Measurements from ENCODE around the gene RNF4.
A peak's percentile ranks its signal among the peaks of the same experiment; 100 is the strongest.
"Not testable (repeated sequence)": the region's sequence is repeated elsewhere in the genome, so short reads cannot be mapped to it uniquely, and the experiment has no call there.

The RNF4 gene

DNA sequence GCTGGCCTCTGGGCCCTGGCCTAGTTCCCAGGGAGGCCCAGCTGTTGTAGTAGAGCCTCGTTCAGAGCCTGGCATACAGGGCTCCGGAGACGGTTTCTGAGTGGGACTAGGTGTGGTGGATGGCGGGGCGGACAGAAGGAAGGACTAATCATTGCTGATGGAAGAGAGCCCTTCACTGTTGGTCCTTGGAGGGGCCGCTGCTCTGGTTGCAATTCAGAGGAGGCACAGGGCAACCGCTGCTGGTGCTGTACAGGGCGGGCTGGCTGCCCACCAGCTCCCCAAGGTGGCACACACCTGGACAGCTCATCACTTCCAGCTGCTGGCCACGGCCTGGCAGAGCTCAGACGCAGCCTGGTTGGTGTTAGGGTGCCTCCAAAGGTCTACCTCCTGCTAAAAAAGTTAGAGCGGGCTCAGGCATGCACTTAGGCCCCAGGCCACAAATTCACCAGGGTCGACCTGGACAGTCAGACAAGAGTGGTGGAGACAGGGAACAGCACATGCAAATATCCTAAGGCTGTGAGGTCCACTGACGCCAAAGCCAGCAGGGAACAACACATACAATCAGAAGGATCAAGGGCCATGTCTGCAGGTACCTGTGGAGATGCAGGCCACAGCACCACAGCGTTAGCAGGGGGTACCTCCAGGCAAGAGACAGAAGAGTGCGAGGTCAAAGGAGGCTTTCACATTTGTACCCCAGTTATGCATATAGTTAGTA lies 7.5 kb upstream of the RNF4 start:
- WGBS, 2 experiments (ENCODE audit: insufficient coverage in 2 of 2): 87% methylated on average over 12 to 13 of the region's 15 CpGs
- no peaks in the 10 kb centered on the region for H3K4me1 ChIP-seq (ENCODE audit: control insufficient read depth, insufficient read depth, low read length, poor library complexity, severe bottlenecking)
- H3K27ac ChIP-seq (ENCODE audit: low read depth, low read length, severe bottlenecking): no peak overlapping the region
- H3K36me3 ChIP-seq (ENCODE audit: control insufficient read depth, insufficient read depth, low read length): peaks cover 4% of the 10 kb centered on the region
- H3K9me3 ChIP-seq (ENCODE audit: control insufficient read depth, low read length): no peaks in the 10 kb centered on the region
- H3K4me3 ChIP-seq (ENCODE audit: extremely low read depth, insufficient read depth, low read length, poor library complexity, severe bottlenecking): no peak overlapping the region

DNA sequence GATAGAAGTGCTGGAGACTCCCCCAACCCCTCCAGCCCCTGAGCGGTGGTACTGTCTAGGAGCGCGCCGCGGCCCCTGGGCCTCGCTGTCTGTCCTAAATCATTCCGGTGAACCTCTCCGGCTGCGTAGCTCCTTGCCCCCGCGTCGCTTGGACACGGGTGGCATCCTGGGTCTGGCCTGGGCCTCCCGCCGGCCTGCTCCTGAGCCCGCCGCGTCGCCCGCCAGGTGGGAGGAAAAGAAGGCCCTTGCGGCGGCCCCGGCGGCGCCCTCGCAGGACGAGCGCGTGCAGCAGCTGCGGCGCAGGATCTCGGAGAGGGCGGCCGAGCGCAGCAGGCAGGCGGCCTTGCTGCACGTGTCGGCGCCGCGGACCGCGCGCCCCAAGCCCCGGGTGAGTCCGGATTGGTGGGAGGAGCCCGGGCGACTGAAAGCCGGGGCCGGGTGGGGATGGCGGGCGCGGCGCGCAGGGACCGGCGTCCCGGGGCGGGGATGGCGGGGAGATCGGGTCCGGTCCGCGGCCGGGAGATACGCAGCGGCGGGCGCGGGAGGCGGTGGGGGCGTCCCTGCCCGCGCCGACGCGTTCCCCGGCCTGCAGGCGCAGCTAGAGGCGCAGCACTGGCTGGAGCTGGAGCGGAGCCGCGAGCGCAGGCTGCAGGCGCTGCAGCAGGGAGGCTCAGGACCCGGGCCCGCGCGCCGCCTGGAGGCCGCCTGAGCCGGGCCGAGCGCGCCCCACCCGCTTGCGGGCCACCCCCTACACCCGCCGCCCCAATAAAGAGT lies 6.5 kb upstream of the RNF4 start:
- Histone ChIP-seq H3K36me3 (ENCODE audit: control insufficient read depth, insufficient read depth, low read length) (peaks cover 5% of the 10 kb centered on the region), H3K4me3 (ENCODE audit: extremely low read depth, insufficient read depth, low read length, poor library complexity, severe bottlenecking) (peak overlapping the region; percentile 39), H3K4me1 (ENCODE audit: control insufficient read depth, insufficient read depth, low read length, poor library complexity, severe bottlenecking) (no peaks in the 10 kb centered on the region), H3K9me3 (ENCODE audit: control insufficient read depth, low read length) (no peaks in the 10 kb centered on the region), H3K27ac (ENCODE audit: low read depth, low read length, severe bottlenecking) (no peak overlapping the region)
- 3 to 5% methylated on average over 44 to 70 of the region's 99 CpGs for WGBS, 2 experiments (ENCODE audit: insufficient coverage in 2 of 2)

GRCh38 chr4:2462992-2463762 lies 5.7 kb upstream of the RNF4 start:
- WGBS, 2 experiments (ENCODE audit: insufficient coverage in 2 of 2): 49 to 67% methylated on average over 23 to 32 of the region's 35 CpGs
- peak overlapping the region; percentile 39 for H3K4me3 ChIP-seq (ENCODE audit: extremely low read depth, insufficient read depth, low read length, poor library complexity, severe bottlenecking)
- peaks cover 5% of the 10 kb centered on the region for H3K36me3 ChIP-seq (ENCODE audit: control insufficient read depth, insufficient read depth, low read length)
- peaks cover 3% of the 10 kb centered on the region for H3K4me1 ChIP-seq (ENCODE audit: control insufficient read depth, insufficient read depth, low read length, poor library complexity, severe bottlenecking)
- H3K27ac ChIP-seq (ENCODE audit: low read depth, low read length, severe bottlenecking): no peak overlapping the region
- no peaks in the 10 kb centered on the region for H3K9me3 ChIP-seq (ENCODE audit: control insufficient read depth, low read length)

GRCh38 chr4:2465032-2465431 lies 3.9 kb upstream of the RNF4 start:
- Histone ChIP-seq H3K36me3 (ENCODE audit: control insufficient read depth, insufficient read depth, low read length) (peaks cover 5% of the 10 kb centered on the region), H3K4me1 (ENCODE audit: control insufficient read depth, insufficient read depth, low read length, poor library complexity, severe bottlenecking) (peaks cover 3% of the 10 kb centered on the region), H3K4me3 (ENCODE audit: extremely low read depth, insufficient read depth, low read length, poor library complexity, severe bottlenecking) (no peak overlapping the region), H3K9me3 (ENCODE audit: control insufficient read depth, low read length) (no peaks in the 10 kb centered on the region), H3K27ac (ENCODE audit: low read depth, low read length, severe bottlenecking) (no peak overlapping the region)
- WGBS, 2 experiments (ENCODE audit: insufficient coverage in 2 of 2): 93 to 98% methylated on average over 3 to 4 of the region's 6 CpGs

DNA sequence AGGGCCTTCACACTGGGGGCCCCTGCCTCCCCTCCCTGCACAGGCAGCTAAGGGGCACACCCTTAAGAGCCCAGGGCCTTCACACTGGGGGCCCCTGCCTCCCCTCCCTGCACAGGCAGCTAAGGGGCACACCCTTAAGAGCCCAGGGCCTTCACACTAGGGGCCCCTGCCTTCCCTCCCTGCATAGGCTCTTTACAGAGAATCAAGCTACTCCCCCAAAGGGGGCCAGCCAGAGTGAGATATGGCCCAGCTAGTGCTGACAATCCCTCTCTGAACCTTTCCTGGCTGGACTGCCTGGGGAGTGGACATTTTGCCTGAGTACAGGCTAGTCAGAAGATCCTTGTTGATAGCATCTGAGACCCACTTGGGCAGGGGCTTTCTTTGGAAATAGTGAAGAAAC lies 3.4 kb upstream of the RNF4 start:
- H3K4me3 ChIP-seq (ENCODE audit: extremely low read depth, insufficient read depth, low read length, poor library complexity, severe bottlenecking); H3K4me1 ChIP-seq (ENCODE audit: control insufficient read depth, insufficient read depth, low read length, poor library complexity, severe bottlenecking); H3K9me3 ChIP-seq (ENCODE audit: control insufficient read depth, low read length); H3K36me3 ChIP-seq (ENCODE audit: control insufficient read depth, insufficient read depth, low read length); H3K27ac ChIP-seq (ENCODE audit: low read depth, low read length, severe bottlenecking): not testable (repeated sequence)

- peak overlapping the region; percentile 99 for H3K4me3 ChIP-seq (ENCODE audit: extremely low read depth, insufficient read depth, low read length, poor library complexity, severe bottlenecking)
- peak overlapping the region; percentile 88 for H3K27ac ChIP-seq (ENCODE audit: low read depth, low read length, severe bottlenecking)
- peaks cover 43% of the 10 kb centered on the region for H3K36me3 ChIP-seq (ENCODE audit: control insufficient read depth, insufficient read depth, low read length)
- 0% methylated on average over 62 to 67 of the region's 78 CpGs for WGBS, 2 experiments (ENCODE audit: insufficient coverage in 2 of 2)
- H3K9me3 ChIP-seq (ENCODE audit: control insufficient read depth, low read length): peaks cover 7% of the 10 kb centered on the region
- peaks cover 3% of the 10 kb centered on the region for H3K4me1 ChIP-seq (ENCODE audit: control insufficient read depth, insufficient read depth, low read length, poor library complexity, severe bottlenecking)
These were observed 482 bp downstream of the RNF4 start for GRCh38 chr4:2469192-2469984.

- Histone ChIP-seq H3K27ac (ENCODE audit: low read depth, low read length, severe bottlenecking) (no peak overlapping the region), H3K36me3 (ENCODE audit: control insufficient read depth, insufficient read depth, low read length) (peaks cover 56% of the 10 kb centered on the region), H3K4me1 (ENCODE audit: control insufficient read depth, insufficient read depth, low read length, poor library complexity, severe bottlenecking) (peaks cover 3% of the 10 kb centered on the region), H3K4me3 (ENCODE audit: extremely low read depth, insufficient read depth, low read length, poor library complexity, severe bottlenecking) (peak overlapping the region; percentile 99), H3K9me3 (ENCODE audit: control insufficient read depth, low read length) (peaks cover 7% of the 10 kb centered on the region)
- 96 to 100% methylated on average over 5 to 7 of the region's 7 CpGs for WGBS, 2 experiments (ENCODE audit: insufficient coverage in 2 of 2)
These were observed 1.9 kb downstream of the RNF4 start for GRCh38 chr4:2470791-2471190.

- 100% methylated on average over 3 of the region's 4 CpGs; no CpG with 5 or more reads in 1 of the 2 experiments for WGBS, 2 experiments (ENCODE audit: insufficient coverage in 2 of 2)
- peaks cover 3% of the 10 kb centered on the region for H3K4me1 ChIP-seq (ENCODE audit: control insufficient read depth, insufficient read depth, low read length, poor library complexity, severe bottlenecking)
- no peak overlapping the region for H3K27ac ChIP-seq (ENCODE audit: low read depth, low read length, severe bottlenecking)
- no peak overlapping the region for H3K4me3 ChIP-seq (ENCODE audit: extremely low read depth, insufficient read depth, low read length, poor library complexity, severe bottlenecking)
- H3K36me3 ChIP-seq (ENCODE audit: control insufficient read depth, insufficient read depth, low read length): peaks cover 65% of the 10 kb centered on the region
- H3K9me3 ChIP-seq (ENCODE audit: control insufficient read depth, low read length): peaks cover 7% of the 10 kb centered on the region
These were observed 3.3 kb downstream of the RNF4 start for GRCh38 chr4:2472187-2472586.

- 73 to 74% methylated on average over 3 of the region's 3 CpGs for WGBS, 2 experiments (ENCODE audit: insufficient coverage in 2 of 2)
- Histone ChIP-seq H3K36me3 (ENCODE audit: control insufficient read depth, insufficient read depth, low read length) (peaks cover 63% of the 10 kb centered on the region), H3K4me1 (ENCODE audit: control insufficient read depth, insufficient read depth, low read length, poor library complexity, severe bottlenecking) (peaks cover 9% of the 10 kb centered on the region), H3K27ac (ENCODE audit: low read depth, low read length, severe bottlenecking) (no peak overlapping the region), H3K9me3 (ENCODE audit: control insufficient read depth, low read length) (no peaks in the 10 kb centered on the region), H3K4me3 (ENCODE audit: extremely low read depth, insufficient read depth, low read length, poor library complexity, severe bottlenecking) (no peak overlapping the region)
These were observed 9.3 kb downstream of the RNF4 start for GRCh38 chr4:2478229-2478628.

GRCh38 chr4:2480649-2481048 lies 11.7 kb downstream of the RNF4 start:
- Histone ChIP-seq H3K27ac (ENCODE audit: low read depth, low read length, severe bottlenecking) (no peak overlapping the region), H3K36me3 (ENCODE audit: control insufficient read depth, insufficient read depth, low read length) (peaks cover 48% of the 10 kb centered on the region), H3K4me1 (ENCODE audit: control insufficient read depth, insufficient read depth, low read length, poor library complexity, severe bottlenecking) (peaks cover 13% of the 10 kb centered on the region)

More at GRCh38 chr4:2480649-2481048, 11.7 kb downstream of the RNF4 start:
- Histone ChIP-seq H3K4me3 (ENCODE audit: extremely low read depth, insufficient read depth, low read length, poor library complexity, severe bottlenecking) (no peak overlapping the region), H3K9me3 (ENCODE audit: control insufficient read depth, low read length) (no peaks in the 10 kb centered on the region)
- WGBS, 2 experiments (ENCODE audit: insufficient coverage in 2 of 2): 94 to 100% methylated on average over 5 of the region's 5 CpGs

Data from mesodermal cell (in vitro differentiated cells).